SK-N-SH (cell line): ENCODE measurements around the gene BAZ1B.

Source experiments
- EP300 ChIP-seq, 2 experiments: IDR thresholded peaks; 2 replicates each; pipeline versions ENCODE4 v1.4.0 to v1.6.1; 2012; ENCODE audit warnings: borderline replicate concordance in 1 of 2, low read depth in 1 of 2, low read length in 1 of 2
- FOSL2 ChIP-seq: IDR thresholded peaks from 2 replicates; pipeline ENCODE4 v1.4.0; 2012; ENCODE audit warnings: low read depth, mild to moderate bottlenecking, moderate library complexity, borderline replicate concordance
- POLR2AphosphoS5 ChIP-seq: IDR thresholded peaks from 2 replicates; pipeline ENCODE4 v1.6.1; 2012; ENCODE audit warnings: low read depth, low read length
- RAD21 ChIP-seq: IDR thresholded peaks from 2 replicates; pipeline ENCODE4 v1.6.1; 2012; ENCODE audit warnings: mild to moderate bottlenecking, low read length
- SMC3 ChIP-seq: IDR thresholded peaks from 2 replicates; pipeline ENCODE4 v1.6.1; 2012; ENCODE audit warnings: low read depth, low read length, improper control_type of control experiment
- TF ChIP-seq, protein P1 (sequence below): fragments of 200-600 bp; sonication (generic); IDR thresholded peaks from 2 replicates; pipeline ENCODE4 v1.6.1; 2017; ENCODE audit warnings: antibody characterized with exemption, mild to moderate bottlenecking, moderate library complexity
- TF ChIP-seq, protein P2 (sequence below): IDR thresholded peaks from 2 replicates; pipeline ENCODE4 v1.4.0; 2012; ENCODE audit warnings: low read depth
- TF ChIP-seq, protein P3 (sequence below): IDR thresholded peaks from 2 replicates; pipeline ENCODE4 v1.6.1; 2012; ENCODE audit warnings: mild to moderate bottlenecking, low read depth, low read length, moderate library complexity

DNA sequence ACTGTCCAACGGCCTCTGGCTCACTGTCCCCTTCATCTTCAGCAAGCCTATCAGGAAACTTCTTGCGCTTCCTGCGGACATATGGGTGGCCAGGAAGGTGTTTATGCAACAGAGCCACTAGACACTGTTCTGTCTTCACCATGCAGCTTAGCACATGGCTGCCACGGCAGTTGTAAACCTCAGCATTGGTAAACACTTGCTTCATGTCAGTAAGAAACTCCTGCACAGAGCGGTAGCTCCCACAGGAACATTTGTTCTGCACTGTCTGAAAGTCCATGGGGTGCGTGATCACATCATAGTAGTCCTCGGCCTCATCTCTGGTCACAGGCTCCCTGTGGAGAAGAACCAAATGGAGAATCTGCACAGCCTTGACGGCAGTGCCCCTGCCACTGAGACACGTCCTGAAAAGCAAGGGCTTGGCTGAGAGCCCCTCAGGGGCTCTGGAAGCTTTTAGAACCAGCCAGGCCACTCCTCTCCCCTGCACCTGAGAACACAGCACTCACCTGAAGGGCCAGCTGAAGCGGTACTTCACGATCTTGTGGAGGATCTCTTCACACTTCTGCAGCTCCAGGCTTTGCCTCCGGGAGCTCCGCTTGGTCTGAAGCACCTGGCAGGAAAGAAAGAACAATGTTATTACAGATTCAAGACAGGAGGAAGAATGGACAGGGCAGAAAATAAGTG lies 79.7 kb downstream of the BAZ1B start:
- TF ChIP-seq, protein P1, sequence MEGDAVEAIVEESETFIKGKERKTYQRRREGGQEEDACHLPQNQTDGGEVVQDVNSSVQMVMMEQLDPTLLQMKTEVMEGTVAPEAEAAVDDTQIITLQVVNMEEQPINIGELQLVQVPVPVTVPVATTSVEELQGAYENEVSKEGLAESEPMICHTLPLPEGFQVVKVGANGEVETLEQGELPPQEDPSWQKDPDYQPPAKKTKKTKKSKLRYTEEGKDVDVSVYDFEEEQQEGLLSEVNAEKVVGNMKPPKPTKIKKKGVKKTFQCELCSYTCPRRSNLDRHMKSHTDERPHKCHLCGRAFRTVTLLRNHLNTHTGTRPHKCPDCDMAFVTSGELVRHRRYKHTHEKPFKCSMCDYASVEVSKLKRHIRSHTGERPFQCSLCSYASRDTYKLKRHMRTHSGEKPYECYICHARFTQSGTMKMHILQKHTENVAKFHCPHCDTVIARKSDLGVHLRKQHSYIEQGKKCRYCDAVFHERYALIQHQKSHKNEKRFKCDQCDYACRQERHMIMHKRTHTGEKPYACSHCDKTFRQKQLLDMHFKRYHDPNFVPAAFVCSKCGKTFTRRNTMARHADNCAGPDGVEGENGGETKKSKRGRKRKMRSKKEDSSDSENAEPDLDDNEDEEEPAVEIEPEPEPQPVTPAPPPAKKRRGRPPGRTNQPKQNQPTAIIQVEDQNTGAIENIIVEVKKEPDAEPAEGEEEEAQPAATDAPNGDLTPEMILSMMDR, result no peak
- TF ChIP-seq, protein P2, sequence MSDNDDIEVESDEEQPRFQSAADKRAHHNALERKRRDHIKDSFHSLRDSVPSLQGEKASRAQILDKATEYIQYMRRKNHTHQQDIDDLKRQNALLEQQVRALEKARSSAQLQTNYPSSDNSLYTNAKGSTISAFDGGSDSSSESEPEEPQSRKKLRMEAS, result no peak
- TF ChIP-seq RAD21 (no peak), FOSL2 (no peak), POLR2AphosphoS5 (no peak), EP300 (IDR thresholded peaks at IDR 0.05; ENCODE audit: borderline replicate concordance in 1 of 2, low read depth in 1 of 2, low read length in 1 of 2) (no peak), SMC3 (no peak)
- TF ChIP-seq, protein P3, sequence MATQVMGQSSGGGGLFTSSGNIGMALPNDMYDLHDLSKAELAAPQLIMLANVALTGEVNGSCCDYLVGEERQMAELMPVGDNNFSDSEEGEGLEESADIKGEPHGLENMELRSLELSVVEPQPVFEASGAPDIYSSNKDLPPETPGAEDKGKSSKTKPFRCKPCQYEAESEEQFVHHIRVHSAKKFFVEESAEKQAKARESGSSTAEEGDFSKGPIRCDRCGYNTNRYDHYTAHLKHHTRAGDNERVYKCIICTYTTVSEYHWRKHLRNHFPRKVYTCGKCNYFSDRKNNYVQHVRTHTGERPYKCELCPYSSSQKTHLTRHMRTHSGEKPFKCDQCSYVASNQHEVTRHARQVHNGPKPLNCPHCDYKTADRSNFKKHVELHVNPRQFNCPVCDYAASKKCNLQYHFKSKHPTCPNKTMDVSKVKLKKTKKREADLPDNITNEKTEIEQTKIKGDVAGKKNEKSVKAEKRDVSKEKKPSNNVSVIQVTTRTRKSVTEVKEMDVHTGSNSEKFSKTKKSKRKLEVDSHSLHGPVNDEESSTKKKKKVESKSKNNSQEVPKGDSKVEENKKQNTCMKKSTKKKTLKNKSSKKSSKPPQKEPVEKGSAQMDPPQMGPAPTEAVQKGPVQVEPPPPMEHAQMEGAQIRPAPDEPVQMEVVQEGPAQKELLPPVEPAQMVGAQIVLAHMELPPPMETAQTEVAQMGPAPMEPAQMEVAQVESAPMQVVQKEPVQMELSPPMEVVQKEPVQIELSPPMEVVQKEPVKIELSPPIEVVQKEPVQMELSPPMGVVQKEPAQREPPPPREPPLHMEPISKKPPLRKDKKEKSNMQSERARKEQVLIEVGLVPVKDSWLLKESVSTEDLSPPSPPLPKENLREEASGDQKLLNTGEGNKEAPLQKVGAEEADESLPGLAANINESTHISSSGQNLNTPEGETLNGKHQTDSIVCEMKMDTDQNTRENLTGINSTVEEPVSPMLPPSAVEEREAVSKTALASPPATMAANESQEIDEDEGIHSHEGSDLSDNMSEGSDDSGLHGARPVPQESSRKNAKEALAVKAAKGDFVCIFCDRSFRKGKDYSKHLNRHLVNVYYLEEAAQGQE, result no peak
